Measurements from ENCODE around the gene SRSF10.

- no peak for TF ChIP-seq SIN3A (IDR thresholded peaks at IDR 0.05; ENCODE audit: low read depth)
- no peak for TF ChIP-seq ZNF274 (IDR thresholded peaks at IDR 0.05; ENCODE audit: low read depth, low read length)
- TF ChIP-seq EZH2phosphoT487 (IDR thresholded peaks at IDR 0.05; ENCODE audit: borderline replicate concordance) = no peak
Measured at GRCh38 chr1:24018611-24019580, 38.8 kb upstream of the SRSF10 start.
